Stimulated activated CD8-positive, alpha-beta memory T cell treated with anti-CD3 and anti-CD28 coated beads, Interleukin-7, amount 100 ng/mL, for 24 hours (primary cell): ENCODE results near the gene DIP2B.

ENCODE experiments used
- DNase-seq: peaks from one replicate; pipeline ENCODE4 v3.0.0-alpha.2; 2020; ENCODE audit warnings: low read depth

The DIP2B gene

DNA sequence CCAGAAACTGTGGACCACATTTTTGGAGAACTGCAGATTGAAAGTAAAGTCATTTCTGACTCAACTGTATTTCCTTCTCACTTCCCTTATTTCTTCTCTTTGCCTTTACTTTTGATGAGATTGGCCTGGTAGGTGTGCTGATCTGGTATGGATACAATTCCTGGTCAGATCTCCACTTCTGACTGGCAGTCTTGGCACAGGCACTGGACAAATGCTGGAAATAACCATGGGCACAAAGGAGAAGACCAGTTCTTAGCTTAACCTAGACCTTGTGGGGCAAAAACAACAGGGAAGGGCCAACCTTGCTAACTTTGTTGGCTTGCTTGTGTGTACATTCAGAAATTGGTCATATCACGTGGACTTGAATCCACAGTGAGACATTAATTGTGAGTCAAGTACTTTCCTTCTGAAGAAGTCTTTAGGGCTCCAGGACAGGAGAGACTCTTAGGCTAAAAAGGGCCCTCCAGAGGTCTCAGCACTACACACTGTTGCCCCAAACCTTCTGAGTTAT, 75.0 kb downstream of the DIP2B start:
- DNase-seq, result no peak

DNA sequence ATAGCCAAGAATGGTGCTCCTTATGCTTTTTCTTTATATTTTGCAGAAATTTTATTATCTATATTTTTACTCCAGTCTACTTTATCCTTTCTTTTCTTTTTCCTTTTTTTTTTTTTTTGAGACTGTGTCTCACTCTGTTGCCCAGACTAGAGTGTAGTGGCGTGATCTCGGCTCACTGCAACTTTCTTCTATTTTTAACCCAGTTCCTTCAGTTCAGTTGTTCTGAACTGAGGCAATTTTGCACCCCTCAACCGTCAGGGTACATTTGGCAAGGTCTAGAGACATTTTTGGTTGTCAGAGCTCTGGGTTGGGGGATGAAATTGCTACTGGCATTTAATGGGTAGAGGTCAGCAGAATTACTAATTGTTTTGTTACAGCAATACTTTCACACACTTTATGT, 75.7 kb downstream of the DIP2B start:
- DNase-seq, result no peak

GRCh38 chr12:50581226-50582184, 76.7 kb downstream of the DIP2B start:
- DNase-seq, result no peak

DNA sequence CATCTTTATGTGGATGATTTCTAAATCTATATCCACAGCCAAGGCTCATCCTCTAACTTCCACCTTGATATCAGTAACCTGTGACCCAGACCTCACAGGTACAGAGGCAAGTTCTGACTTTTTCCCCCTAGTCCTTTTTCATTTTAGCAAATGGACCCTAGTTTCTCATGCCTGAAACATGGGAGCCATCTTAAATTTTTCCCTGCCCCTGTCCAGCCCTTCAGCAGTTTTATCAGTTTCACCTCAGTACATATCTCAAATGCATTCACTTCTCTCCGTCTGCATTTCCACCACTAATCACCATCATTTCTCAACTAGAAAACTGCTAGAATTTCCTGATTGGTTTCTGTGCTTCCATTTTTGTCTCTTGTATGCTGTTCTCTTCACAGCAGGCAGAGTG, 79.3 kb downstream of the DIP2B start:
- no peak for DNase-seq

DNA sequence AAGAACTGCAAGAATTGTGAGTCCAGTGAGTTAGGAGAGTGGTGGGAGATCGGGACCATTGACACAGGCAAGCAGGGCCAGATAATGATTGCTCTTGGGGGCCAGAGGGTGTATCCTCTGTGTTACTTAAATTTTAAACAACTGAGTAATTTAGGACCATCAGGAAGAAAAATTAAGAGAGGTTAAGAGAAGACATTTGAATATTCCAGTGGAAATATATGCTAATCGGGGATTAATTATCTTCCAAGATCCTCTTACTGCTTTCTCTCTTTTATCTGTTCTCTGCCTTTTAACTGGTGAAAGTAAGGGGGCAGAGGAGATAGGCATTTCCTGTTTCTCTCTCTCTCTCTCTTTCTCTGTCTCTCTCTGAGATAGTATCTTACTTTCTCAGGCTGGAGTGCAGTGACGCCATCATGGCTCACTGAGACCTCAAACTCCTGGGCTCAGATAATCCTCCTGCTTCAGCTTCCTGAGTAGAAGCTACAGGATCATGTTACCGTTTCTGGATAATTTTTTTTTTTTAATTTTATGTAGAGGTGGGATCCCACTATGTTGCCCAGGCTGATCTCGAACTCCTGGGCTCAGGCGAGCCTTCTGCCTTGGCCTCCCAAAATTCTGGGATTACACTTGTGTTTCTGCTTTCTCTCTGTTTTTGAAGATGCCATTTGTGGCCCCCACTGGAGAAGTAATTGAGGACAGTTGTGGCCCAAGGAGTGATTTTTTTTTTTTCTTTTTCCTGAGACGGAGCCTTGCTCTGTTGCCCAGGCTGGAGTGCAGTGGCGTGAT, 85.1 kb downstream of the DIP2B start:
- no peak for DNase-seq

GRCh38 chr12:50590869-50591268, 86.1 kb downstream of the DIP2B start:
- DNase-seq, result no peak

GRCh38 chr12:50595667-50596066, 90.9 kb downstream of the DIP2B start:
- DNase-seq, result no peak

- DNase-seq, result no peak
Observed at GRCh38 chr12:50597200-50598195, 92.7 kb downstream of the DIP2B start.

DNA sequence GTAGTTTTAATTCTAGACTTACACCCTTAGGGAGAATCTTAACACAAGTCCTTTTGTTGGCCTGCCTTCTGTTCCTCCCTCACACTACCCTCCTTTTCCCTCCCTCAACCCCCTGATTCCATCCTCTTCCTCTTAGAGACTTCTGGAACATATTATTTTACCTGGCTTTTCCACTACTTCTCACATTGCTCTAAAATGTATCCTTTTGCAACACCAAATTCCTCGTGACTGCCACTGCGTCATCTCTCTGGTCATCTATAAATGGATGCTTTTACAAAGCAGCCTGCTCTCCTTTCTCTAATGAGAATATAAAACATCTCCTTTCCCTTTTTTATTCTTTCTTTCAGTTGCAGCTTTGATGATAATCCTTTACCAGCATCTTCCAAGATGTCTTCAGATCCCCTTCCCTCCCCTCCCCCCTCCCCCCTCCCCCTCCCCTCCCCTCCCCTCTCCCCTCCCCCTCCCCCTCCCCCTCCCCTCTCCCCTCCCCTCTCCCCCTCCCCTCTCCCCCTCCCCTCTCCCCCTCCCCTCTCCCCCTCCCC, 93.6 kb downstream of the DIP2B start:
- DNase-seq, result no peak

DNA sequence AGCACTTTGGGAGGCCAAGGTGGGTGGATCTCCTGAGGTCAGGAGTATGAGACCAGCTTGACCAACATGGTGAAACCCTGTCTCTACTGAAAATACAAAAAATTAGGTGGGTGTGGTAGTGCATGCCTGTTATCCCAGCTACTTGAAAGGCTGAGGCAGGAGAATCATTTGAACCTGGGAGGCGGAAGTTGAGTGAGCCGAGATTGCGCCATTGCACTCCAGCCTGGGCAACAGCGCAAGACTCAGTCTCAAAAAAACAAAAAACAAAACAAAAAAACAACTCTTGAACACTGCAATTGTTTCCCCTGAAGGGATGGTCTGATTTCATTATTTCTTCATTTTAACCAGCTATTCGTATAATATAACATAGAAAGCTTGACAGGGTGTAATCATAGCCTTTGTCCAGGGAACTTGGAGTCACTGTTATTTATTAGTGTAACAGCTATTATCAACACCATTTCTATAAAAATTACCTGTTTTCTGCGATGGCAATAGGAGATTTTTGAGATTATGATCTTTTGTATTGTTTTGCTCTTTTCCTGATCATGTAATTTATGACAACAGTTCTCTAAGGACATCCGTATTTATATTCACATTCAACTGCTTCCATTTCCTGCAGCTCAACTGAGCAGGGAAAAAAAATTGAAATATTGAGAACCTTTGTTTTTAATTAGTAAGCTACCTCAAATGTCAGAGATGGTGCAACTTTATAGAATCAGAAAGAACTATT, 94.7 kb downstream of the DIP2B start:
- no peak for DNase-seq

GRCh38 chr12:50600364-50600763, 95.6 kb downstream of the DIP2B start:
- DNase-seq, result no peak

GRCh38 chr12:50603817-50604639, 99.2 kb downstream of the DIP2B start:
- no peak for DNase-seq

- DNase-seq, result no peak
Observed at GRCh38 chr12:50604640-50604920, 99.8 kb downstream of the DIP2B start.

DNA sequence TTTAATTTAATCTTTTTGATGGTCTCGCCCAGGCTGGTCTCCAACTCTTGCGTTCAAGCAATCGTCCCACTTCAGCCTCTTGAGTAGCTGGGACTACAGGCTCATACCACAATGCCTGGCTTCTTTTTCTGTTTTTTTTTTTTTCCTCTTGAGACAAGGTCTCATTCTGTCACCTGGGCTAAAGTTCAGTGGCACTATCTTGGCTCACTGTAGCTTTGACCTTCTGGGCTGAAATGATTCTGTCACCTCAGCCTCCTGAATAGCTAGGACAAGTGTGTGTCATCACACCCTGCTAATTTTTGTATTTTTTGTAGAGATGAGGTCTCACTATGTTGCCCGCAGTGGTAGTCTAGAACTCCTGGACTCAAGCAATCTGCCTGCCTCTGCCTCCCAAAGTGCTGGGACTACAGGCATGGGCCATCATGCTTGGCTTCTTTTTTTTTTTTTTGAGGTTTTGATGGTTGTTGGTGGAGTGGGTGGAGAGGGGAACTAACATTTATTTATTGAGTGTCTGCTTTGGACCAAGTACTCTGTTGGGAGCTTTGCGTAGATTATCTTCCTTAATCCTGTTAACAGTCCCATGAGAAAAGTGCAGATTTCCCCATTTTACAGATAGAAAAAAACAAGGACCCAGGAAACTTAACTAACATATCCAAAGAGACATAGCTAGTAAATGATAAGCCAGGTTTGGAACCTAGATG, 102.0 kb downstream of the DIP2B start:
- no peak for DNase-seq

DNA sequence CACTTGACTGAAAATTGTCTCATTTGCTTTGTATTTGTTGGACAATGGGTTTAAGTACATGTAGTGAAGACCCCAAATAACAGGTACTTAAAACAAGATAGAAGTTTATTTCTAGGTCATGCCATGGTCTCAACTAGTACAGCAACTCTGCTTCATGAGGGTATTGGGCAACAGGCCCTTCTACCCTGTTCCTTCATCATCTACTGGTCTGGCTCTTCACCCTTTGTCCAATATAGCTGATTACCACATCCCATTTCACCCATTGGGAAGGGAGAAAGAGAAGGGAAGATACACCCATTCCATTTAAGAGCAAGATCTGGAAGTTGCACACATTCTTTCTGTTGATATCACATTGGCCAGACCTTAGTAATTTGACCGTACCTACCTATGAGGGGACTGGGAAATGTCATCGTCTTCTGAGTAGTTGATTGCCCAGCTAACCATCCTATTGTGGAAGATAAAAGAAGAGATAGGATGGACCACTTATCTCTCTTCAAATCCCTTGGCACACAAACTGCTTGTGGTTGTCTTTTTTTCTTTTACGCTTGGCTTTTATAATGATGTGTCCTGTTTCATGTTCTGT, 104.6 kb downstream of the DIP2B start:
- DNase-seq, result no peak

DNA sequence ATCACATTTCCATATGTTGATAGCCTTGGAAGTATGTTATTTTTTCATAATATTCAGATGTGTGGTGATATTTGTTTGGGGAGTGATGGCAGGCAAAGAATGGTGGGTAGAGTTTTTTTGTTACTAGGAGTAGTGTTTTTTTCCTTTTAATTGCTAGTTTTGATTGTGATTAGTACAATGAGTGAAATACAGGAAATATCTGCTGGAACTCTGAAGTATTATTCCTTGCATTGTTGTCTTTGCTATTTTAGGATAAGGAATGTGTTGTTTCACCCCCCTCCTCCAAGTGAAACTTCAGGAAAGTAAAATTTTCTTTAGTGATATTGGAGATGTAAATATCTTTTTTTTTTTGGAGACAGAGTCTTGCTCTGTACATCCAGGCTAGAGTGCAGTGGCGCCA, 105.4 kb downstream of the DIP2B start:
- DNase-seq, result no peak

DNA sequence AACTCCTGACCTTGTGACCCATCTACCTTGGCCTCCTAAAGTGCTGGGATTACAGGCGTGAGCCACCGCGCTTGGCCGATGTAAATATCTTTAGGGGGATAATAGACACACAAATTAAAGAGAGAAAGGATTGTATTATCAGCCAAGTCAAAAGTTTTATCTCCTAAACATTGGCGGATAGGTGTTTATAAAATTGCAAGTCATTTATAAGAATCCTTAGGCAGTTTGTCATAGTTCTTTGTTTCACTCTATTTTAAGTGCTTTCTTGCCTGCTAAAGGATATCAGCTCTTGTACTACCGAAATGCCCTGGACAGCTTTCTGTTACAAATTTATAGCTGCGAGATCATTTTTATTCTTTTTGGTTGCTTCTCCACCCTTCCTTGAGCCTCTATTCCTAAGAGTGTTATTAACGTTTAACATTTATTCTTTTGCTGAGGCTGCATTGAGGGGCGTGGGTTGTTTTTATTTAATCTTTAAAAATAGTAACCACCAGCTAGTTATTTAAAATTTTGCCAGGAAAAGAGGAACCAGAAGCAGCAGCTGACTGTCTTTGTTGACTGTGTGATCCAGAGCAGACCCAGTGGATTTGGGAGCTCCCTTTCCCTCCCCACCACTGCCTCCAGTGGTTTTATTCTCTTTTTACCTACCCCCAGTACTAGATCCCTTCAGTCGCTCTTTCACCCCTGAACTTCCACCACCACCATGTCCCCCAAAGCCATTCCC, 106.4 kb downstream of the DIP2B start:
- DNase-seq, result no peak

DNA sequence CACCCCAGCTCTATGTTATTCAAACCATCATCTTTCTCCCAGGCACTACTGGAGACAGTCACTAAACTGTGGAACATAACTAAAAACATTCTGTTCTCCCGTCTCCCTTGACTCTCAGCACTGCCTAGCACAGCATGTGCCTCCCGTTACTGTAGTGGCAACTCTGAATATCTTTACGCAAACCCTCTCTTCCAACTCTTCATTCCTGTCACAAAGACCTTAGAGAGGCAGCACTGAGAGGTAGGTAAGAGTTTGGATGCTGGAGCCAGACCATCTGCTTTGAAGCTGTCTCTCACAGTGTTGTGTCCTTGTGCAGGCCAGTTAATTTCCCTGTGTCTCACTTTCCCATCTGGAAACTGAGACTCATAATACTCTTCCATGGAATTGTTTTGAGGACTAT, 108.1 kb downstream of the DIP2B start:
- no peak for DNase-seq
